Measurements from ENCODE around the gene SNX20.

- TF ChIP-seq CTCF (conservative IDR thresholded peaks at IDR 0.05; ENCODE audit: low read depth, low read length) = no peak
- no peak for TF ChIP-seq POLR2A (IDR thresholded peaks at IDR 0.05; ENCODE audit: low read depth, low read length)
- TF ChIP-seq CEBPB (IDR thresholded peaks at IDR 0.05; ENCODE audit: low read depth, low read length) = no peak
- TF ChIP-seq RCOR1 (IDR thresholded peaks at IDR 0.05; ENCODE audit: insufficient replicate concordance, low read length) = no peak
- TF ChIP-seq MXI1 (IDR thresholded peaks at IDR 0.05; ENCODE audit: borderline replicate concordance, low read depth, low read length) = no peak
Measured at GRCh38 chr16:50722960-50723359, 41.8 kb upstream of the SNX20 start.

Measured in IMR-90 (cell line).